SJCRH30 (cell line): ENCODE results near the gene MDN1. TPM values are rescaled to one million over a fixed set of nuclear protein-coding genes. Genes with fewer than 3 reads are reported as not detected.
"Not testable (repeated sequence)": the region's sequence is repeated elsewhere in the genome, so short reads cannot be mapped to it uniquely, and the experiment has no call there.

Source experiments
- DNase-seq, 2 experiments: peaks; one replicate each; pipeline ENCODE4 v3.0.0-alpha.2; 2015 to 2020
- H3K27ac ChIP-seq: fragments of 250-450 bp; sonication (Bioruptor Pico); 2 replicates; pipeline ENCODE4 v1.5.1; 2020; ENCODE audit warnings: mild to moderate bottlenecking, moderate library complexity
- H3K27me3 ChIP-seq: fragments of 250-450 bp; sonication (Bioruptor Pico); 2 replicates; pipeline ENCODE4 v1.5.1; 2020; ENCODE audit warnings: mild to moderate bottlenecking, moderate library complexity
- H3K36me3 ChIP-seq: fragments of 250-450 bp; sonication (Bioruptor Pico); 2 replicates; pipeline ENCODE4 v1.5.1; 2020; ENCODE audit warnings: mild to moderate bottlenecking, moderate library complexity
- H3K4me1 ChIP-seq: fragments of 250-450 bp; sonication (Bioruptor Pico); 2 replicates; pipeline ENCODE4 v1.5.1; 2020; ENCODE audit warnings: mild to moderate bottlenecking, moderate library complexity
- H3K4me3 ChIP-seq: fragments of 250-450 bp; sonication (Bioruptor Pico); 2 replicates; pipeline ENCODE4 v1.5.1; 2020; ENCODE audit warnings: mild to moderate bottlenecking, moderate library complexity
- H3K9me3 ChIP-seq: fragments of 250-450 bp; sonication (Bioruptor Pico); replicated peaks from 2 replicates; pipeline ENCODE4 v1.5.1; 2020; ENCODE audit warnings: mild to moderate bottlenecking, moderate library complexity
- total RNA-seq: library from RNA; depleted of rRNA; stranded (reverse); fragments of >200 nt; shearing (Covaris generic); gene quantifications from 2 replicates; pipeline ENCODE4 v1.2.3, GENCODE V29; 2014

The MDN1 gene
- total RNA-seq, 1 experiment from 2014 or later = 48.6 TPM

DNA sequence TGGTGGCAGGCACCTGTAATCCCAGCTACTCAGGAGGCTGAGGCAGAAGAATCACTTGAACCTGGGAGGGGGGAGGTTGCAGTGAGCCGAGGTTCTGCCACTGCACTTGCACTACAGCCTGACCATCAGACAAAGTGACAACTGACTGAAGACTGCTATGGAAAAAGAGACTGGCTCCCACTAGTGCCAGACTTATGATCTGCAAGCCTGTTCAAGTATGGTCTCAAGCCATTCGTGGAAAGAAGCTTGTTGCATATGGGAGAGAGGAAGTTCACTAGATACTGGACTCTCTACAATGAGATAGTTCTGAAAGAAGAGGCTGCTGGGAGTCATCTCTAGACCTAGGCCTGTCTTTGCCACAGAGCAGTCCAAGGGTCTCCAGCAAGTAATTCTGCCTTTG, 26.7 kb downstream of the MDN1 start:
- Histone ChIP-seq H3K9me3 (no peaks in the 10 kb centered on the region), H3K27ac (peak overlapping the region; percentile 44), H3K4me1 (peaks cover 22% of the 10 kb centered on the region), H3K4me3 (no peak overlapping the region), H3K36me3 (peaks cover 45% of the 10 kb centered on the region), H3K27me3 (no peaks in the 10 kb centered on the region)
- DNase-seq = peak; percentile 18 to 58

DNA sequence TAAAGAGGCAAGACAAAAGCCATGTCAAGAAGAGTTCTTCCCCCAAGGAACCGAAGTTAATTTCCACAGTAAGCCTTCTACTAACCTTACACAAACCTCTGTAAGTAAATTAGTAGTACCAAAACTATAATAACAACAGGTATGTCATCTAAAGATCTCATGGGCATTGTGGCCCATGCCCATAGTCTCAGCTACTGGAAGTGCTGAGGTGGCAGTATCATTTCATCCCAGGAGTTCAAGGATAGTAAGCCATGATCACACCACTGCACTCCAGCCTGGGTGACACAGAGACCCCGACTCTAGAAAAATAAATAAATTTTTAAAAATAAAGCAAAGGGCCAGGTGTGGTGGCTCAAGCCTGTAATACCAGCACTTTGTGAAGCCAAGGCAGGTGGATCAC, 29.2 kb downstream of the MDN1 start:
- peaks cover 22% of the 10 kb centered on the region for H3K4me1 ChIP-seq
- no peak overlapping the region for H3K4me3 ChIP-seq
- H3K27me3 ChIP-seq = no peaks in the 10 kb centered on the region
- no peaks in the 10 kb centered on the region for H3K9me3 ChIP-seq
- no peak for DNase-seq
- H3K27ac ChIP-seq = no peak overlapping the region
- peaks cover 68% of the 10 kb centered on the region for H3K36me3 ChIP-seq

DNA sequence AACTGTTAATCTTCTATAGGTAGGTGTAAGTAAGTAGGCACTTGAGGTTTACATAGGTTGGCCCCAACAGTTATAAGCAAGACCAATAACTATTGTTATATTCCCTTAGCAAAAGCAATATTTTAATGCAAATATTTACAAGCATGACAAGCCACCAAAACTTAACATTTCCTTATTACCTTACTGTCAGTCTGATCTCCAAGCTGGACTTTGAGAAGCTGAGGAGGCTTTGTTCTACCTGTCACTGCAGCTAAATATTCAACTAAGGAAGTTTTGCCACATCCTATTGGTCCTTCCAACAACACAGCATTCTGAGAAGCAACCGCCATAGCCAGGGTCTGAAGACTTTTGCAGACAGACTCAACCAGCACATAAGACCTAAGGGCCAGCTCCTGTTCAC, 29.6 kb downstream of the MDN1 start:
- Histone ChIP-seq H3K4me1 (peaks cover 22% of the 10 kb centered on the region), H3K9me3 (no peaks in the 10 kb centered on the region), H3K27me3 (no peaks in the 10 kb centered on the region), H3K4me3 (no peak overlapping the region), H3K36me3 (peaks cover 73% of the 10 kb centered on the region), H3K27ac (no peak overlapping the region)
- DNase-seq = no peak

DNA sequence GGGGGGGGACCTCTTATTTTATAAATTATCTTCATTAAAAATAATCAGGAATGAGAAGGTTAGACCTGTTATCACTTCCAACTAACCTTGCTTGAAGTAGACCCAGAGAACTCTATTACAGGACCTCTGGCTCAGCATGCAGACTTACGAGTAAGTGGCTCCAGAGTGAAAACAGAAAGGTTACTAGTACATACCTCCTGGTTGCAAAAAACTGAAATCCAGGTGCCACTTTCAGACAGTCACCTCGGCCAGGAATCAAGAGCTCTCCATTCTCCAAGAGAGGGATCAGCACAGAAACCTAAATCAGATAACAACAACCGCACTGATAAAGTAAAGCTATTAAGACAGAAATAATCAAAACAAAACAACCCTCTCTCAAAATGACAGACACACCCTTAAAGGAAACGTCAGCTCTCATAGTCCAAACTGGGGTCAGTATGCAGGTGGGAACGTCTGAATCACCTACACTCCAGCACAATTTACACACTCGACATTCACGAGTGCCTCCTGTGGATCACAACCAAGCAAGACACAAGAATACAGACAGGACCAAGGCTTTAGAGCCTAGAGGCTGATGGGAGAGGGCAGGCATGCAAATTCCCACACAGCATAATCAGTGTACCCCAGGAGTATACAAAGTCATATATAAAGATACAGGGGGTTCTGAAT, 31.8 kb downstream of the MDN1 start:
- H3K9me3 ChIP-seq = no peaks in the 10 kb centered on the region
- H3K4me3 ChIP-seq = no peak overlapping the region
- H3K27me3 ChIP-seq = no peaks in the 10 kb centered on the region
- no peak overlapping the region for H3K27ac ChIP-seq
- peaks cover 2% of the 10 kb centered on the region for H3K4me1 ChIP-seq
- peaks cover 88% of the 10 kb centered on the region for H3K36me3 ChIP-seq
- no peak for DNase-seq

DNA sequence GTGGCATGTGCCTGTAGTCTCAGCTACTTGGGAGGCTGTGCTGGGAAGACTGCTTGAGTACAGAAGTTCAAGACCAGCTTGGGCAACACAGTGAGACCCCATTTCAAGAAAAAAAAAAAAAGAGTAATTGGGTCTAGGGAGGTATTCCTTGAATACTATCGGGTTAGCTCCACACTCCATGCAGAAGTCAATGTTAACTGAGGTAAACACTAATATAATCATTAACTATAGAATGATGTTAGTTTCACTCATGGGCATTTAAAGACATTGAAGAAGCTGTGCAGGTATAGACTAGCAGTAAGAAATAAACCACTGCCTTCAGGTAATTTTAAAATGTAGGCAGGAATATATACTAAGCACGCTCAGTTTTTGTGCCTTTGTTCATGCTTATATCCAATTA, 32.6 kb downstream of the MDN1 start:
- Histone ChIP-seq H3K27me3 (no peaks in the 10 kb centered on the region), H3K27ac (no peak overlapping the region), H3K36me3 (peaks cover 88% of the 10 kb centered on the region), H3K4me1 (no peaks in the 10 kb centered on the region; the same call in 1 of the 2 replicates), H3K4me3 (no peak overlapping the region), H3K9me3 (no peaks in the 10 kb centered on the region)
- no peak for DNase-seq

DNA sequence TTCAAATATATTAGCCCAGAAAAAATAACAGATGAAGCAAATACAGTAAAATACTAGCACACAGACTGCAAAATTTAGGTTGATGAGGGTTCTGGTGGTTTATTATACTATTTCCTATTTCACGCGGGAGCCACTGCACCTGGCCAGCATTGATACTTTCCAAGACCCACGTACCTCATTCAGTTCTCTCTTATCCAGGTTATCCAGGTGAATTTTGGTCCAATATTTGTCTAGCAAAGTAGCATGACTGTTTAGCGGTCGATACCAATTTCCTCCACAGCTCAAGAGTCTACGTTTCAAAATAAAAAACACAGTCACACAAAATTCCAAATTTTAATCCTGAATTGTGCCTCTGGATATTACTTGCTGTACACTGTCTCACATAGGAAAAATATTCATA, 34.8 kb downstream of the MDN1 start:
- H3K4me3 ChIP-seq = no peak overlapping the region
- no peaks in the 10 kb centered on the region for H3K27me3 ChIP-seq
- DNase-seq = no peak
- no peaks in the 10 kb centered on the region; the same call in 1 of the 2 replicates for H3K4me1 ChIP-seq
- no peaks in the 10 kb centered on the region for H3K9me3 ChIP-seq
- H3K36me3 ChIP-seq = peaks cover 81% of the 10 kb centered on the region
- no peak overlapping the region for H3K27ac ChIP-seq

DNA sequence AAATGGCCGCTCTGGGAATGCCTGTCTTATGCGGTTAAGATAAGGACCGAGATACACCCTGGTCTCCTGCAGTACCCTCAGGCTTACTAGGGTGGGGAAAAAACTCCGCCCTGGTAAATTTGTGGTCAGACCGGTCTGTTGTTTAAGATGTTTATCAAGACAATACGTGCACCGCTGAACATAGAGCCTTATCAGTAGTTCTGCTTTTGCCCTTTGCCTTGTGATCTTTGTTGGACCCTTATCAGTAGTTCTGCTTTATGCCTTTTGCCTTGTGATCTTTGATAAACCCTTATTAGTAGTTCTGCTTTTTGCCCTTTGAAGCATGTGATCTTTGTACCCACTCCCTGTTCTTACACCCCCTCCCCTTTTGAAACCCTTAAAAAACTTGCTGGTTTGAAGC, 36.3 kb downstream of the MDN1 start:
- not testable (repeated sequence) for H3K4me3 ChIP-seq, H3K4me1 ChIP-seq, DNase-seq, H3K9me3 ChIP-seq, H3K27me3 ChIP-seq, H3K27ac ChIP-seq
- H3K36me3 ChIP-seq = peaks cover 84% of the 10 kb centered on the region

DNA sequence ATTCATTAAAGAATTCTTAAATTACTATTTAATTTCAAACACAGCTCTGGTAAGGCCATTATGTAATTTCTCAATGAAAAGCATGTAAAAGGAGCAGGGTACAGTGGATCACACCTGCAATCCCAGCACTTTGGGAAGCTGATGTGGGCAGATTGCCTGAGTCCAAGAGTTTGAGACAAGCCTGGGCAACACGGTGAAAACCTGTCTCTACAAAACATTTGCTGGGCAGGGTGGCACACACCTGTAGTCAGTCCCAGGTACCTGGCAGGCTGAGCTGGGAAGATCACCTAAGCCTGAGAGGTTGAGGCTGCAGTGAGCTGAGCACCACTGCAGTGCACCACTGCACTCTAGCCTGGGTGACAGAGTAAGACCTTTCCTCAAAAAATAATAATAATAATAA, 37.4 kb downstream of the MDN1 start:
- no peak for DNase-seq
- H3K27me3 ChIP-seq = no peaks in the 10 kb centered on the region
- no peaks in the 10 kb centered on the region; the same call in 1 of the 2 replicates for H3K9me3 ChIP-seq
- H3K36me3 ChIP-seq = peaks cover 78% of the 10 kb centered on the region
- H3K4me3 ChIP-seq = no peak overlapping the region
- no peak overlapping the region for H3K27ac ChIP-seq
- H3K4me1 ChIP-seq = no peaks in the 10 kb centered on the region; the same call in 1 of the 2 replicates

DNA sequence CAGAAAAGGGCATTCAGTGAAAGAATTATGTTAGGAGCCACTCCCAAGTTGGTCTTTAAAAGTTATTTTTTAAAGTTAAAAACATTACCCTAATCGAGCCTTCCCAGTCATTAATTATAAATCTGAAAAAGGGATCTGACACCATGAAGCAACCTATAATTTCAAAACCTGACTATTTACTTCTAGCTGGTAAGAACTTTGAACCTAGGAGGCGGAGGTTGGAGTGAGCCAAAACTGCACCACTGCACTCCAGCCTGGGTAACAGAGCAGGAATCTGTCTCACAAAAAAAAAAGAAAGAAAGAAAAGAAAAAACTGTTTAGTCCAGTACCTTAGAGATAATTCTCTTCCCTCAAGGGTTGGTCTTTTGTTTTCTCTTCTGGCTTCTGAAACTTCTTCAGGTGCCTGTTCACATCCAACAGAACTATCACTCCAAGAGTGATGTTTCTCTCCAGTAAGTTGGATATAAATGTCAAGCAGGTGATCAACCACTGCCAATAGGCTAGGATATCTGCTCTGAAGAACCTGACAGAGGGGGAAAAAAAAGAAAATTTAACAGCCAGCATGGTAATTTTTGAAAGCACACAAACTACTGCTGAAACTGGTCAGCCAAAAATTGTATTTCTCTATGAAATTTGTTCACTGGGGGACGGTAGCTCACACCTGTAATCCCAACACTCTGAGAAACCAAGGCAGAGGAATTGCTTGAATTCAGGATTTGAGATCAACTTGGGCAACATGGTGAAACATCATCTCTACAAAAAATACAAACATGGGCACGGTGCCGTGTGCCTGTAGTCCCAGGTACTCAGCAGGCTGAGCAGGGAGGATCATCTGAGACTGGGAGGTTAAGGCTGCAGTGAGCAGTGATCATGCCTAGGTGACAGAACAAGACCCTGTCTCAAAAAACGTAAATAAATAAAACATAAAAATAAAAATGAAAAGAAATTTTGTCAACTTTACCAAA, 38.2 kb downstream of the MDN1 start:
- H3K9me3 ChIP-seq = no peaks in the 10 kb centered on the region; the same call in 1 of the 2 replicates
- no peak overlapping the region for H3K4me3 ChIP-seq
- H3K27me3 ChIP-seq = no peaks in the 10 kb centered on the region
- peaks cover 78% of the 10 kb centered on the region for H3K36me3 ChIP-seq
- H3K27ac ChIP-seq = no peak overlapping the region
- no peaks in the 10 kb centered on the region; the same call in 1 of the 2 replicates for H3K4me1 ChIP-seq
- no peak for DNase-seq

DNA sequence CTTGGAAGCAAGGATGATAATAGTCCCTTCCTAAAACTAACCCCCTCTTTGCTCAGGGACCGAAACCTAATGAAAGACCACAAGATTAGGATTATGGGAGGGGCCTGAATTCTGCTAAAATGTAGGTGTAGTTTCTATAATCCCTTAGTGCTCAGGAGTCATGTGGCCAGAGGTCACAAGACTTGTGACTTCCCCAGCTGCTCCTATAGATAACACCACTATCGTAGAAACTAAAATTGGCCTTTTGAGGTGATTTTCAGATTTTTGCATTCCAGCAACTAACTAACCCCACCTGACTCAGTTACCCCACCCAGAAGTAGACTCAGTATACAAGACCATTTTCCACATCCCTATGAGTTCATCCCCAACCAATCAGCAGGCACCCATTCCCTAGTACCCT, 42.1 kb downstream of the MDN1 start:
- Histone ChIP-seq H3K27me3 (no peaks in the 10 kb centered on the region), H3K4me3 (no peak overlapping the region), H3K9me3 (no peaks in the 10 kb centered on the region; the same call in 1 of the 2 replicates), H3K4me1 (no peaks in the 10 kb centered on the region), H3K36me3 (peaks cover 57% of the 10 kb centered on the region), H3K27ac (no peak overlapping the region)
- DNase-seq = no peak

DNA sequence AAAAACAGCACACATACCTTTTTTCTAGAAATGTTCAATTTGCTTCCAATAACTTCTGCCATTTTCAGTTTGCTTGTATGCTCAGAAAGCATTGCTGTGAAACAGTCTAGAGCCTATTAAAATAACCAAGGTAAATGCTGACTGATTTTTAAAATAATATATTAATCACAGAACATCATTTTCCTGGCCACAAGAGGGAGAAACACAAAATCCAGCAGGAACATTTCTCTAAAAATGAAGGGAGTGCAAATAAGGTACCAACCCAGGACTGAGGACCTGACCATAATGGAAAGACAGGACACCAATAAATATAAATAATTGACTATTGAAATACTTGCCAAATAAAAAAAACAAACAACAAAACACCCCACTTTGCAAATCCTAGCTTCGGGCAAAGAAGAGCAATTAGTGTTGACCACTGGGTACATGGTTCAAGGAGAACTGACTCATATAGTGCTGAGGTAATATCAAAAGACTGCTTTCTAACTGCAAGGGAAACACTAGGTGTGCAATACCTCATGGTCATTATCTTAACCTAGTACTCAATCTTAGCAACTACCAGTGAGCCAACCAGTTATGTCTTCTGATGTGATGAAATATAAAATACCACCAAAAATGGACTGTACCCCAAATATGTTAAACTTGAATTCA, 42.9 kb downstream of the MDN1 start:
- peaks cover 54% of the 10 kb centered on the region for H3K36me3 ChIP-seq
- H3K4me3 ChIP-seq = no peak overlapping the region
- DNase-seq = no peak
- H3K4me1 ChIP-seq = no peaks in the 10 kb centered on the region
- no peak overlapping the region for H3K27ac ChIP-seq
- no peaks in the 10 kb centered on the region; the same call in 1 of the 2 replicates for H3K9me3 ChIP-seq
- H3K27me3 ChIP-seq = no peaks in the 10 kb centered on the region

DNA sequence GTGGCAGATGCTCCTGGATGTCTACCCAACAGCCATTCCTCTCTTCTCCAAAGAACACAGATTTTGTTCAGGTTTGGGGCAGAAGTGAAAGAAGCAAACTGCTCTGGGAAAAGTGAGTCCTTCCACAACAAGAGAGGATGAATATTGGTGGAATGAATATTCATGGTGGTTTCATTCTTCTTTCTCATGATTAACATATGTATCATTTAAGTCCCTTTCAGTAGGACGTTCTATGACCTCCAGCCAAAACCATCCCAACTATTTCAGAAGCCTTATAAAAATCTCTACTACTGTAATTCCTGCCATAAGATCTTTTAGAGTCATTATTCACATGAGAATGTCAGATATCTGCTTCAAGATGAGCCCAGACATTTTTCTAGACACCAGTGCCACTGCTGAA, 44.4 kb downstream of the MDN1 start:
- DNase-seq = no peak
- H3K9me3 ChIP-seq = no peaks in the 10 kb centered on the region; the same call in 1 of the 2 replicates
- no peak overlapping the region for H3K27ac ChIP-seq
- no peak overlapping the region for H3K4me3 ChIP-seq
- H3K36me3 ChIP-seq = peaks cover 59% of the 10 kb centered on the region
- H3K27me3 ChIP-seq = no peaks in the 10 kb centered on the region
- H3K4me1 ChIP-seq = no peaks in the 10 kb centered on the region

DNA sequence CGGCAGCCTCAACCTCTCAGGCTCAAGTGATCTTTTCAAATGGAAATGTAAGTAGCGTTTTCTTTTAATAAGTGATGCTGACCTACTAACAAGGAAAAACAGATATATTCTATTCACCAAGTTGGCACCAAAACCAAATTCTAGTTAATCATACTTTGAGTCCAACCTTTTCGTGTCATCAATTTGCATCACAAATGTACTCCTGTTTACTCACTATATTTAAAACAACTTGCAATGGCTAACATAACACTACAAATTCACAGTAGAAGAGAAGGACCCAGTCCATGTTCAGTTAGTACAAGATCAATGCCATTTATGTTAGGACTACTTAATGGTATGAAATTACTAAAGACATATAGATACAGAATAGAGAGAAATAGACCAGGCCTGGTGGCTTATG, 50.0 kb downstream of the MDN1 start:
- H3K4me3 ChIP-seq = no peak overlapping the region
- no peaks in the 10 kb centered on the region for H3K9me3 ChIP-seq
- H3K36me3 ChIP-seq = peaks cover 59% of the 10 kb centered on the region
- DNase-seq = no peak
- H3K4me1 ChIP-seq = no peaks in the 10 kb centered on the region
- no peaks in the 10 kb centered on the region for H3K27me3 ChIP-seq
- H3K27ac ChIP-seq = no peak overlapping the region

DNA sequence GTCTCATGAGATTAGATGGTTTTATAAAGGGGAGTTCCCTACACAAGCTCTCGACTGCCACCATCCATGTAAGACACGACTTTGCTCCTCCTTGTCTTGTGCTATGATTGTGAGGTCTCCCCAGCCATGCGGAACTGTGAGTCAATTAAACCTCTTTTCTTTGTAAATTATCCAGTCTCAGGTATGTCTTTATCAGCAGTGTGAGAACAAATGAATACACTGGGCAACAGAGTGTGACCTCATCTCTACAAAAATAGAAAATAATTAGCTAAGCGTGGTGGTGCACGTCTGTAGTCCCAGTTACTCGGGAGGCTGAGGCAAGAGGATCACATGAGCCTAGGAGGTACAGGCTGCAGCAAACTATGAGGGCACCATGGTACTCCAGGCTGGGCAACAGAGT, 51.3 kb downstream of the MDN1 start:
- Histone ChIP-seq H3K27ac (no peak overlapping the region), H3K4me3 (no peak overlapping the region)

DNA sequence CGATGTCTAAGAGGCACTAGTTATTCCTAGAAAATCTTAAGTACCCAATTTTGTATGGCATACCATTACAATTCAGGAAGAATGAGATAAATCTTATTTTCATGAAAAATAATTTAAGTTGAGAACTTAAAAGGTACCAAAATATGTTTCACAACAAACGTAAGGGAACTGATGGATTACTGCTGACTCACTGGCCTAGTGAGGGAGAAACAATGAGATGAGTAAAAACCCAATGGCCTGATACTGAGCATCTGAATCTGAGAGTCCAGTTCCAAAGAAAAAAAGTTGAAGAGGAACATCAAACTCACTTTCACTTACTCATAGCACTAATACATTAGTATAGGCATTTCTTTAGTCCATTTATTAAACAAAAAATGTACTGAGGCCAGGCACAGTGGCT, 56.0 kb downstream of the MDN1 start:
- Histone ChIP-seq H3K4me1 (no peaks in the 10 kb centered on the region), H3K4me3 (no peak overlapping the region), H3K36me3 (peaks cover 37% of the 10 kb centered on the region), H3K27ac (no peak overlapping the region), H3K27me3 (no peaks in the 10 kb centered on the region), H3K9me3 (no peaks in the 10 kb centered on the region)
- DNase-seq = no peak

More for the DNA sequence above, 51.3 kb downstream of the MDN1 start:
- Histone ChIP-seq H3K9me3 (no peaks in the 10 kb centered on the region), H3K27me3 (no peaks in the 10 kb centered on the region), H3K4me1 (no peaks in the 10 kb centered on the region), H3K36me3 (peaks cover 54% of the 10 kb centered on the region)
- DNase-seq = no peak
